ENCODE data around the gene ARHGAP1.

The ARHGAP1 gene

GRCh38 chr11:46721286-46721685 is 20.9 kb upstream of the ARHGAP1 start:
- TF ChIP-seq, protein P1, sequence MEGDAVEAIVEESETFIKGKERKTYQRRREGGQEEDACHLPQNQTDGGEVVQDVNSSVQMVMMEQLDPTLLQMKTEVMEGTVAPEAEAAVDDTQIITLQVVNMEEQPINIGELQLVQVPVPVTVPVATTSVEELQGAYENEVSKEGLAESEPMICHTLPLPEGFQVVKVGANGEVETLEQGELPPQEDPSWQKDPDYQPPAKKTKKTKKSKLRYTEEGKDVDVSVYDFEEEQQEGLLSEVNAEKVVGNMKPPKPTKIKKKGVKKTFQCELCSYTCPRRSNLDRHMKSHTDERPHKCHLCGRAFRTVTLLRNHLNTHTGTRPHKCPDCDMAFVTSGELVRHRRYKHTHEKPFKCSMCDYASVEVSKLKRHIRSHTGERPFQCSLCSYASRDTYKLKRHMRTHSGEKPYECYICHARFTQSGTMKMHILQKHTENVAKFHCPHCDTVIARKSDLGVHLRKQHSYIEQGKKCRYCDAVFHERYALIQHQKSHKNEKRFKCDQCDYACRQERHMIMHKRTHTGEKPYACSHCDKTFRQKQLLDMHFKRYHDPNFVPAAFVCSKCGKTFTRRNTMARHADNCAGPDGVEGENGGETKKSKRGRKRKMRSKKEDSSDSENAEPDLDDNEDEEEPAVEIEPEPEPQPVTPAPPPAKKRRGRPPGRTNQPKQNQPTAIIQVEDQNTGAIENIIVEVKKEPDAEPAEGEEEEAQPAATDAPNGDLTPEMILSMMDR (IDR thresholded peaks at IDR 0.05; ENCODE audit: insufficient read depth, low read length), result no peak
- TF ChIP-seq GABPA (IDR thresholded peaks at IDR 0.05; ENCODE audit: low read depth), result no peak
- no peak for TF ChIP-seq SPI1 (IDR thresholded peaks at IDR 0.05; ENCODE audit: borderline replicate concordance, low read depth)
- TF ChIP-seq, protein P2, sequence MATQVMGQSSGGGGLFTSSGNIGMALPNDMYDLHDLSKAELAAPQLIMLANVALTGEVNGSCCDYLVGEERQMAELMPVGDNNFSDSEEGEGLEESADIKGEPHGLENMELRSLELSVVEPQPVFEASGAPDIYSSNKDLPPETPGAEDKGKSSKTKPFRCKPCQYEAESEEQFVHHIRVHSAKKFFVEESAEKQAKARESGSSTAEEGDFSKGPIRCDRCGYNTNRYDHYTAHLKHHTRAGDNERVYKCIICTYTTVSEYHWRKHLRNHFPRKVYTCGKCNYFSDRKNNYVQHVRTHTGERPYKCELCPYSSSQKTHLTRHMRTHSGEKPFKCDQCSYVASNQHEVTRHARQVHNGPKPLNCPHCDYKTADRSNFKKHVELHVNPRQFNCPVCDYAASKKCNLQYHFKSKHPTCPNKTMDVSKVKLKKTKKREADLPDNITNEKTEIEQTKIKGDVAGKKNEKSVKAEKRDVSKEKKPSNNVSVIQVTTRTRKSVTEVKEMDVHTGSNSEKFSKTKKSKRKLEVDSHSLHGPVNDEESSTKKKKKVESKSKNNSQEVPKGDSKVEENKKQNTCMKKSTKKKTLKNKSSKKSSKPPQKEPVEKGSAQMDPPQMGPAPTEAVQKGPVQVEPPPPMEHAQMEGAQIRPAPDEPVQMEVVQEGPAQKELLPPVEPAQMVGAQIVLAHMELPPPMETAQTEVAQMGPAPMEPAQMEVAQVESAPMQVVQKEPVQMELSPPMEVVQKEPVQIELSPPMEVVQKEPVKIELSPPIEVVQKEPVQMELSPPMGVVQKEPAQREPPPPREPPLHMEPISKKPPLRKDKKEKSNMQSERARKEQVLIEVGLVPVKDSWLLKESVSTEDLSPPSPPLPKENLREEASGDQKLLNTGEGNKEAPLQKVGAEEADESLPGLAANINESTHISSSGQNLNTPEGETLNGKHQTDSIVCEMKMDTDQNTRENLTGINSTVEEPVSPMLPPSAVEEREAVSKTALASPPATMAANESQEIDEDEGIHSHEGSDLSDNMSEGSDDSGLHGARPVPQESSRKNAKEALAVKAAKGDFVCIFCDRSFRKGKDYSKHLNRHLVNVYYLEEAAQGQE (IDR thresholded peaks at IDR 0.05; ENCODE audit: insufficient replicate concordance, low read depth), result no peak
- TF ChIP-seq POLR2AphosphoS5 (IDR thresholded peaks at IDR 0.05; ENCODE audit: low read depth), result no peak
- DNase-seq (ENCODE audit: low read depth in 1 of 2, low spot score in 1 of 2), result no peak
- Histone ChIP-seq H3K4me3 (replicated peaks; ENCODE audit: insufficient read depth, low read length) (no peak overlapping the region), H3K27ac (replicated peaks) (no peak overlapping the region), H3K27me3 (ENCODE audit: insufficient read depth, poor library complexity, severe bottlenecking) (no peaks in the 10 kb centered on the region)

GRCh38 chr11:46719543-46720218 is 19.3 kb upstream of the ARHGAP1 start:
- Histone ChIP-seq H3K4me3 (replicated peaks; ENCODE audit: insufficient read depth, low read length) (no peak overlapping the region), H3K27ac (replicated peaks) (no peak overlapping the region), H3K27me3 (ENCODE audit: insufficient read depth, poor library complexity, severe bottlenecking) (no peaks in the 10 kb centered on the region)
- no peak for DNase-seq (ENCODE audit: low read depth in 1 of 2, low spot score in 1 of 2)
- TF ChIP-seq, protein P2 (IDR thresholded peaks at IDR 0.05; ENCODE audit: insufficient replicate concordance, low read depth), result no peak
- TF ChIP-seq, protein P1 (IDR thresholded peaks at IDR 0.05; ENCODE audit: insufficient read depth, low read length), result no peak
- TF ChIP-seq GABPA (IDR thresholded peaks at IDR 0.05; ENCODE audit: low read depth) (no peak), POLR2AphosphoS5 (IDR thresholded peaks at IDR 0.05; ENCODE audit: low read depth) (no peak), SPI1 (IDR thresholded peaks at IDR 0.05; ENCODE audit: borderline replicate concordance, low read depth) (no peak)

- no peaks in the 10 kb centered on the region for H3K27me3 ChIP-seq (ENCODE audit: insufficient read depth, poor library complexity, severe bottlenecking)
- no peak within 1 kb of the TSS for H3K4me3 ChIP-seq (replicated peaks; ENCODE audit: insufficient read depth, low read length)
- no peak for DNase-seq (ENCODE audit: low read depth in 1 of 2, low spot score in 1 of 2)
- H3K27ac ChIP-seq (replicated peaks), result no peak within 1 kb of the TSS
- TF ChIP-seq SPI1 (IDR thresholded peaks at IDR 0.05; ENCODE audit: borderline replicate concordance, low read depth) (no peak), POLR2AphosphoS5 (IDR thresholded peaks at IDR 0.05; ENCODE audit: low read depth) (no peak), GABPA (IDR thresholded peaks at IDR 0.05; ENCODE audit: low read depth) (no peak)
- TF ChIP-seq, protein P2 (IDR thresholded peaks at IDR 0.05; ENCODE audit: insufficient replicate concordance, low read depth), result no peak
- TF ChIP-seq, protein P1 (IDR thresholded peaks at IDR 0.05; ENCODE audit: insufficient read depth, low read length), result no peak
Measured at GRCh38 chr11:46719048-46719542, 18.7 kb upstream of the ARHGAP1 start, which contains the start of gene F2. TSS of gene F2 (plus strand) at chr11:46719213. CDS start at chr11:46719236, 23 bp downstream.
